AG04450 (cell line): ENCODE measurements around the gene CLCN3. TPM values are rescaled to one million over a fixed set of nuclear protein-coding genes. Genes with fewer than 3 reads are reported as not detected.

Experiments used
- CTCF ChIA-PET: fragments of 300-600, 350-600 bp; formaldehyde crosslinking; extraction: SDS; loops from one replicate; lab custom pipeline; 2022; ENCODE audit warnings: antibody characterized with exemption, inconsistent platforms; lab: Charles Lee
- POLR2A ChIA-PET: fragments of 350-600 bp; formaldehyde crosslinking; extraction: SDS; loops from one replicate; lab custom pipeline; 2021; ENCODE audit warnings: antibody characterized with exemption, inconsistent platforms; lab: Yijun Ruan, JAX
- DNase-seq: peaks from one replicate; pipeline ENCODE4 v3.0.0-alpha.2; 2011; ENCODE audit warnings: low read depth, low spot score
- H3K27ac ChIP-seq: one replicate; pipeline ENCODE4 v1.5.1; 2012; ENCODE audit warnings: low read depth, low read length, control low read depth
- H3K27me3 ChIP-seq: one replicate; pipeline ENCODE4 v1.6.0; 2012; ENCODE audit warnings: low read length; ENCODE audit not compliant: control insufficient read depth, insufficient read depth
- H3K4me3 ChIP-seq: 2 replicates; pipeline ENCODE4 v1.5.1; 2011; ENCODE audit warnings: mild to moderate bottlenecking, low read depth, low read length, control low read depth
- H3K9me3 ChIP-seq: 2 replicates; pipeline ENCODE4 v1.5.1; 2012; ENCODE audit warnings: low read length; ENCODE audit not compliant: control insufficient read depth, insufficient read depth
- CTCF ChIP-seq: IDR thresholded peaks from 2 replicates; pipeline ENCODE4 v1.5.1; 2011; ENCODE audit warnings: low read depth, low read length, control low read depth, inconsistent platforms
- polyA plus RNA-seq: library from polyadenylated mRNA; depleted of rRNA; stranded (reverse); fragments of >200 nt; gene quantifications from 2 replicates; pipeline ENCODE4 v1.2.3, GENCODE V29; 2011

Gene CLCN3
- polyA plus RNA-seq, 1 experiment: 36.5 TPM

- no peak for DNase-seq
- Histone ChIP-seq H3K27me3 (no peaks in the 10 kb centered on the region), H3K27ac (no peak overlapping the region), H3K9me3 (no peaks in the 10 kb centered on the region), H3K4me3 (no peak overlapping the region)
- no peak for TF ChIP-seq CTCF
- CTCF ChIA-PET: interaction anchor here (1.4 kb wide), 1 partner anchor 37 kb away, joined by 4 read pairs; the partner anchor contains the start of gene CLCN3
- POLR2A ChIA-PET: no interaction called here
Measured at GRCh38 chr4:169657470-169658107, 37.2 kb downstream of the CLCN3 start.

GRCh38 chr4:169658196-169658595 is 37.8 kb downstream of the CLCN3 start:
- DNase-seq: no peak
- Histone ChIP-seq H3K27me3 (no peaks in the 10 kb centered on the region), H3K9me3 (no peaks in the 10 kb centered on the region), H3K27ac (no peak overlapping the region), H3K4me3 (no peak overlapping the region)
- POLR2A ChIA-PET: no interaction called here
- CTCF ChIA-PET: interaction anchor here (1.2 to 1.3 kb wide), 2 partner anchors 9 to 38 kb away, joined by 3 to 6 read pairs; no protein-coding TSS in a partner anchor
- no peak for TF ChIP-seq CTCF

- CTCF ChIA-PET: interaction anchor here (1.1 to 4.3 kb wide), 6 partner anchors 10 to 152 kb away, joined by 3 to 22 read pairs (median 3); partner anchors contain the start of gene NEK1
- POLR2A ChIA-PET: interaction anchor here (1.1 kb wide), 2 partner anchors 18 to 37 kb away, joined by 3 read pairs; no protein-coding TSS in a partner anchor
Measured at GRCh38 chr4:169658975-169659715, 38.8 kb downstream of the CLCN3 start.

GRCh38 chr4:169659716-169660670 is 39.6 kb downstream of the CLCN3 start:
- Histone ChIP-seq H3K27ac (peak overlapping the region; percentile 68), H3K9me3 (no peaks in the 10 kb centered on the region), H3K27me3 (no peaks in the 10 kb centered on the region), H3K4me3 (peak overlapping the region; percentile 64)
- DNase-seq: peak; percentile 90
- CTCF ChIA-PET: interaction anchor here (1.1 to 4.3 kb wide), 4 partner anchors 20 to 151 kb away, joined by 3 to 22 read pairs (median 3); partner anchors contain the start of gene NEK1
- TF ChIP-seq CTCF: no peak
- POLR2A ChIA-PET: interaction anchor here (1.1 kb wide), 2 partner anchors 19 to 38 kb away, joined by 3 read pairs; no protein-coding TSS in a partner anchor

More at GRCh38 chr4:169658975-169659715, 38.8 kb downstream of the CLCN3 start:
- Histone ChIP-seq H3K4me3 (peak overlapping the region; percentile 64), H3K9me3 (no peaks in the 10 kb centered on the region), H3K27me3 (no peaks in the 10 kb centered on the region), H3K27ac (peak overlapping the region; percentile 47)
- no peak for TF ChIP-seq CTCF
- no peak for DNase-seq
